ENCODE results near the gene NAA15. TPM values are rescaled to one million over a fixed set of nuclear protein-coding genes. Genes with fewer than 3 reads are reported as not detected.
"Not testable (repeated sequence)": the region's sequence is repeated elsewhere in the genome, so short reads cannot be mapped to it uniquely, and the experiment has no call there.

NAA15 gene
- total RNA-seq, 1 experiment from 2014 or later, result 30.1 TPM

DNA sequence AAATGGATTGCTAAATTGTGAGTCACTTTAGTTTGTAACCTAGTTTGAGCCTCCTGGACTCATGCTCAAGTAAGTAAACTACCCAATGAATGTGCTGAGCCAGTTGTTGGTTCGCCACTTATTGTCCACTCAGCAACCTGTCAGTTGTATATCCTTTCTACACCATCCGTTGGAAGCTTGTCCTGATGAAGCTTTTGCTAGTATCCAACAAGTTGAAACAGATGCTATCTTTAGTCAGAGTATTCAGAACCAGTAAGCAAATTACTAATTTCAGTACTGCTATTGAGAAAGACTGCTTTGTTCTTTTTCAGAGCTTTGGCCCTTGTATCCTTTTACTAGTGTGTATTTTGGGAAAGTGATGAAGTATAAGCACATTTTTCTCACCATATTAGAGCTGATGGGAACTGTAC is 4.3 kb upstream of the NAA15 start:
- peak; percentile 69 for DNase-seq (ENCODE audit: low read depth)

DNA sequence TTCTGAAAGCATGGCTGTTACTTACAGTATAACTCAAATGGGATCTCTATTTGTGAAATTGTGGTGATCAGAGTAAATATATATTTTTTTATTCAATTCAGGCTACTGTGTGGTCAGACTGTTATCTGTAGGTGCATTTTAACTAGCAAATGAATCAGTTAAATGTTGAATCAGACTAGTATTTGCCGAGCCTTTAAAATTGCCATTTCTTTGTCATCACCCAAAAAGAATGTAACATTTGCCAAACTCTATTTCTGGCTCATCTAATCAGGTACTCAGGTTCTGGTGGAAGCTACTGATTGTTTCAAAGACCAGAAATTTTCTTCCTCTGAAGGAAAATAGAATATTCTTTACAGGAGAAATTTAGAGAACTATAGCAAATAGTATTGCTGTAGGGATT is 1.8 kb upstream of the NAA15 start:
- DNase-seq (ENCODE audit: low read depth), result peak; percentile 64

DNA sequence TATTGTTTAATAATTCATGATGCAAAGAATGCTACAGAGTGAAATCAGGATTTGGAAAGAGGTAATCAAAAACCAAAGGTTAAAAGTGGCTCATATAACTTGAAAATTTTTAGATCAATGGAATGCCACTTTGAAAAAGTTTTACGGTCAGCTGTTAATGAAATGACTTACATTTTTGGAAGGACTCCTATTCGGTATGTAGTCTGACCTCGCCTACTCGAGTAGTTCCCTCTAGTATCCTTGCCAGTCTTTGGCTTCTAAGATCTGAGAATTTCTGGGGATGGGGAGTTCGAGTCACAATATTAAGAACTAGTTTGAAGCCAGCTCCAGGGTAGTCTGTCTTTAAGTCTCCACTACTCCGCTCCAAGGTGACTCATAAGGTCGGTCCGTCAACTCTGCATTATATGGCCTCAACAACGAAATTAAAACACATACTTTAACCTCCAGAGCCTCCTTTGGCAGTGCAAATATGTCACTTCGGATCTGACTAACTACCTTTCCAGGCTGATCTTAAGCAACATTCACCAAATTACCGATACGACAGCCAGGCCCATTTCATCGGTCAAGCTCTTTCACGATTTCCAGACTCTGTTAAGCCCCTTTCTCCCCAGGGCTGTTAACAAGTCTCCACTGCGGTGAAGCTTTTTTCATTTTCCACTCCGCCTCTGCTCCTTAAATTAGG is 733 bp upstream of the NAA15 start:
- peak; percentile 69 for DNase-seq (ENCODE audit: low read depth)

DNA sequence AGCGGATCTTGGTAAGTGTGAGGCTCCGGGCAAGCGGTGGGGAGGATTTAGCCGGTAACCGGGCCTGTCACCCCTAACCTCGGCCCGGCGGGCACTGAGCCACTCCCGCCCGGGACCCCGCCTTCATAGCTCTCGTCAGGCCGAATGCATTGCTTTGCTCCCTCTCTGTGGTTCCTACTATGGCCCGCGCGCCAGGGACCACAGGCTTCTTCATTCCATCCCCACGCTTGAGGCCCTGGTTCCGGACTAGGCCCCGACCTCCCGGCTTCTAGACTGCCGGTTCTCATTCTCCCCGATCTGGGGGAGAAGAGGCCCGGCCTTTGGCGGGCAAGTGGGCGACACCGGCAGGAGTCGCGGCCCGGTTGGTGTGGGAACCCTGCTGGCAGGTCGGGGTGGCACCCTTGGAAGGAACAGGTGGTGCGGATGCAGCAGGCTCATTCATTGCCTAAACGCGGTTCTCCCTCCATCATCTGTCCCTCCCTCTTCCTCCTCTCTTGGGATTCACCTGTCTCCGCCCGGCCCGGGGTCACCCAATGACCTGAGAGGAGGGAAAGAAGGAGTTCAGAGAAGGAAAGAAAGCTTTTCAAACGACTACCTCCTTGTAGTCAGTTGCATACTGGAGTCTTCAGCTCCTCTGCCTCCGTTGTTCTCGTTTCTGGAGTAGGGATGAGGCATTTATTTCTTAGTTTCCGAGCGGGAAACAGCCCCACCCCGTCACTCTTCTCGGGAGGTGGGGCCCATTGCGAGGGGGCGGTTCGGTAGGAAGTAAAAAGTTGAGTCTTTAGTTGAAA is 711 bp downstream of the NAA15 start, which contains the start of gene NDUFC1:
TSS of gene NDUFC1 (minus strand) at position 657 of the 791 bp plus-strand sequence. CDS start 6,679 bp downstream, outside the sequence.
- peak; percentile 58 for DNase-seq (ENCODE audit: low read depth)

DNA sequence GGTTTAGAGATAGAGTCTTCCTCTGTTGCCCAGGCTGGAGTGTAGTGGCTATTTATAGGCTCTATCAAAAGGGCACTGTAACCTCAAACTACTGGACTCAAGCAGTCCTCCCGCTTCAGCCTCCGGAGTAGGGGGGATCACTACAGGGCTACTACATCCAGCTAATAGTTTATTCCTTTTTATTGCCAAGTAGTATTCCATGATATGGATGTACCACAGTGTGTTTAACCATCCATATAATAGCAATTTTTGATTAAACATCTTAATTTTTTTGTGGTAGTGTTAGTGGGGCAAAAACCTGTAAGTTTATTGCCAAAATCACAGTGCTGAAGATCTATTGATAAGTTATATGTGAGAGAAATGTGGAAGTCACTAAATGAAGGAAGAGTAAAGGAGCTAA is 3.6 kb downstream of the NAA15 start:
- no peak for DNase-seq (ENCODE audit: low read depth)

DNA sequence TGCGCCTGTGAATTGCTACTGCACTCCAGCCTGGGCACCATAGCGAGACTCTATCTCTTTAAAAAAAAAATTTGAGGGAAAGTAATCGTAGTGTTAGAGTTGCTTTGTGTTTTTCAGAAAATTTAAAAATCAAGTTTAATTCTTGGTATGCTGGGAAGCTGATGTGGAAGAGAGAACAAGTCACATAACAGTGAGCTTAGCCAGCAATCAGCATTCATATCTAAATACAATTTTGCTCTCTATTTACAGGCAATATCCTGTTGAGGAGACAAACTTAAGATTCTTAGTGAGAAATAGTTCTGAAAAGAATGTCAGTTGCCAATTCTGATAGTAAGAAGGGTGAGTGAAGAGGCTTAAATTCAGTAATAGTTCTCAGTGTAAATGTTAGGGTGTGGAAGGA is 10.6 kb downstream of the NAA15 start:
- DNase-seq (ENCODE audit: low read depth), result no peak

DNA sequence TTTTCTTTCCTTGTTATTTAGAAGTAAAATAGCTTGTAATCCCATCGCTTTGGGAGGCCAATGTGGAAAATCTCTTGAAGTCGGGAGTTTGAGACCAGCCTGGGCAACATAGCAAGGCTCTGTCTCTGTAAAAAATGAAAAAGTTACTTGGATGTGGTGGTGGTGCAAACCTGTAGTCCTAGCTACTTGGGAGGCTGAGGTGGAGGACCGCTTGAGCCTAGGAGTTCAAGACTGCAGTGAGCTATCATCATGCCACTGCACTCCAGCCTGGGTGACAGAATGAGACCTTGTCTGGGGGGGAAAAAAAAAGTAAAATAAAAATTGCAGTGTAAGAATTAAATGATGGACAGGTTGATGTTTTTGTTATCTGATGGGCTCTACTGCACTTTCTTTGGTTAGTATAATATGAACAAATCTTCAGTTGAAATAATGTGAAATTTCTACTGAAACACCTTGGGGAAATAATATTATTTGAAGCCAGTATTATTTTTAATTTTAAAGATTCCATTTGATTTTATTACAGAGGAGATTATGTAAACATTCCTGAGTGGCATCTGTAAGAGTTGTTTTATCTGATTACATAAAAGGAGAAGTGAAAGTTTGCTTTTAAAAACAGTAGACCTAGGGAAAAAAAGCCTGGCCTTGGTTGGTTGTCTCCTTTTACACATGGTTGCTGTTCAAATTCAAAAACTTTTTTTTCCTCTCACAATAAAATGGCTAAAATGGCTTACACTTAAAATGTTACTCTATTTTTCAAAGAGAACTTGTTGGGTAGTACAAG is 11.4 kb downstream of the NAA15 start:
- DNase-seq (ENCODE audit: low read depth), result no peak

DNA sequence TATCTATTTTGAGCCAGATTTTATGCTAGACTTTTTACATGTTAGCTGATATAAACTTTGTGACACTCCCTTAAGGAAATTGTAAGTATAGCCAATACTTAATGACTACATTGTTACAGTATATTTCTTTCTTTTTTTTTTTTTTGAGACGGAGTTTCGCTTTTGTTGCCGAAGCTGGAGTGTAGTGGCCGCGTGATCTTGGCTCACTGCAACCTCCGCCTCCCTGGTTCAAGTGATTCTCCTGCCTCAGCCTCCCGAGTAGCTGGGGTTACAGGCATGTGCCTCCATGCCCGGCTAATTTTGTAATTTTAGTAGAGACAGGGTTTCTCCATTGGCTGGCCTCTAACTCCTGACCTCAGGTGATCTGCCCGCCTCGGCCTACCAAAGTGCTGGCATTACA is 12.1 kb downstream of the NAA15 start:
- not testable (repeated sequence) for DNase-seq (ENCODE audit: low read depth)

DNA sequence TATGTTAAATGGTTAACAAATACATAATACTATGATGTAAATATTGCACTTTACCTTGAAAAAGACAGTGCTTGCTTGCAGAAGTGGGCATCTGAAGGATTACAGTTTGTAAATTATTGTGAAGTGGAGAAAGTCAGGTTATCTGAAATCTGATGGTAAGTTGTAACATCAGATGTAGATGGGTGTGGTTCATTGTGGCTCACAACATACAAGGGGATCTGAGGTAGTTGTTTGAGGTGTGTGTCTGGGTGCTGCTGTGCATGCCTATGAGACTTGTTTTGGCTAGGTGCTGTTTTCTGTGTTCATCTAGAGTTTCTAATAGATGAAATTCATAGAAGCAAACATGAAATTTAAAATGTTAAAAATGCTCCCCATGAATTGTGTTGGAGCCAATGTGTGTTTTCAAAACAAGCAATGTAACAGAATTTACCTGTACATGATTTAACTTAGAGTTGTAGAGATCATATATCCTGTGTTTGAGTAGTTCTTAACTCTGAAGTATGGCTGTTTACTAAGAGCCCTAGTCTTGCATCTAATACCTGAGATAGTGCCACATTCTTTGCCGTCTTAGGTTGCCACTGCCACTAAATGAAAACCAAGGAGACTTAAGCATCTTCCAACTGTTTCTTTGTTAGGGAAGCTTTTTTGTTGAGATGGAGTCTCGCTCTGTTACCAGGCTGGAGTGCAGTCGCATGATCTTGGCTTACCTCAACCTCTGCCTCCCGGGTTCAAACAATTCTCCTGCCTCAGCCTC is 12.9 kb downstream of the NAA15 start:
- DNase-seq (ENCODE audit: low read depth), result no peak

DNA sequence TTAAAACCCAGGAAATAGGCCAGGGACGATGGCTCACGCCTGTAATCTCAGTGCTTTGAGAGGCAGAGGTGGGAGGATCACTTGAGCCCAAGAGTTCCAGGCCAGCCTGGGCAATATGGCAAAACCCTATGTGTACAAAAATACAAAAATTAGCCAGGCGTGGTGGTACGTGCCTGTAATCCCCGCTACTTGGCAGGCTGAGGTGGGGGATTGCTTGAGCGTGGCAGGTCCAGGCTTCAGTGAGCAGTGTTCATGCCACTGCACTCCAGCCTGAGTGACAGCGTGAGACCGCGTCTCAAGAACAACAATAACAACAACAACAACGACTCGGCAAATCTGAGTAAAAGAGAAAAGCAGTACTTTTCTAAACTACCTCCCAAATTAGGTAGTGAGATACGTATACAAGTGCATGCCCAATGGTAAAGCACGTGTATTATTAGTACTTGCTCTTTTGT is 13.9 kb downstream of the NAA15 start:
- no peak for DNase-seq (ENCODE audit: low read depth)

DNA sequence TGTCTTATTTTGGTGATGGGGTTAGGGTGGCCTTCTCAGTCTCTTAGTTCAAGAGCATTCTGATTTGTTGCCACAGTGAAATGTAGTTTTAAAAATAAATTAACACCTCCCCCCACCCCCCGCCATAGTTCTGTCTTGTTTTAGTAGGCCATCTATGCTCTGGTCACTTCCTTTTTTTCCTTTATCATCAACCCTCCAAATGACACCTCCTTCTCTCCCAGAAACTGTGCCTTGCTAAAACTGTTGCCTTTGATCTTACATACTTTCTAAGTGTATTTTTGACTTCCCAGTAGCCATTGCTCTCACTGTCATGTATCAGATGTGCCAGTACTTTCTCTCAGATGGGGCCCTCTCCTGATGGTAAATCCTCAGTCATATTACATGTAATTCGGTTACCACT is 15.4 kb downstream of the NAA15 start:
- no peak for DNase-seq (ENCODE audit: low read depth)

DNA sequence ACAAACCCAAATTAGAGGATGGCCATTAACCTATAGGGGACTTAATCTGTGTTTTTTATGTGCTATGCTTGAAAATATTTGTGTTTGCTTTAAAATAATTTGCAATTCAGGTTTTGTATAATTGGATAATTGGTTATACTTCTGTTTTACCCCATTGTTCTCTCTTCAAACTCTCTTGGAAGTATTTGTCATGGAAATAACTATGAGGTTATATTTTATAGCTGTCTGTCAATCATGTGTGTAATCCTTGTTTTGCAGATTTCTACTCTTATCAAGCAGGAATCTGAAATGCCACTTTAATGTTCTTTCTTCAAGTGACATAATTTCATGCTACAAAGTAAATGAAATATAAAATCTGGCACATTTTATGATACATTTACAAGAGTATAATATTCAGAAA is 16.3 kb downstream of the NAA15 start:
- no peak for DNase-seq (ENCODE audit: low read depth)

DNA sequence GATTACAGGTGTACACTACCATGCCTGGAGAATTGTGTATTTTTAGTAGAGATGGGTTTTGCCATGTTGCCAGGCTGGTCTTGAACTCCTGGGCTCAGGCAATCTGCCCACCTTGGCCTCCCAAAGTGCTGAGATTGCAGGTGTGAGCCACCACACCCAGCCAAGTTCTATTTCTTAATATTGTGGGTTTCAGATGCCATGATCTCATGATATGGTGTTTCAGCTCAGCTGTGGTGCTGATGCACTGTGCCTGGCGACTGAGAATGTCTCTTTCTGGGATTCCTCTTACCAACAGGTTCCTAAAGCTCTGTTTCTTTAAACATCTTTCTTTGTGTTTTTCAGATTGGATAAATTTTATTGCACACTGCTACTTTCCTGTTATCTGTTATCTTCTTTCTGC is 18.3 kb downstream of the NAA15 start:
- DNase-seq (ENCODE audit: low read depth), result no peak

DNA sequence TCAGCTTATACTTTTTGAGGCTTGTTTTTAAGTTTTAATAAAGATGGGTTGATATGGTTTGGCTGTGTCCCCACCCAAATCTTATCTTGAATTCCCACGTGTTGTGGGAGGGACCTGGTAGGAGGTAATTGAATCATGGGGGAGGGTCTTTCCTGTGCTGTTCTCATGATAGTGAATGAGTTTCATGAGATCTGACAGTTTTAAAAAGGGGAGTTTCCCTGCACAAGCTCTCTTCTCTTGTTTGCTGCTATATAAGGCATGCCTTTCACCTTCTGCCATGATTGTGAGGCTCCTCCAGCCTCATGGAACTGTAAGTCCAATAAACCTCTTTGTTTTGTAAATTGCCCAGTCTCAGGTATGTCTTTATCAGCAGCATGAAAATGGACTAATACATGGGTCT is 20.8 kb downstream of the NAA15 start:
- DNase-seq (ENCODE audit: low read depth), result not testable (repeated sequence)

DNA sequence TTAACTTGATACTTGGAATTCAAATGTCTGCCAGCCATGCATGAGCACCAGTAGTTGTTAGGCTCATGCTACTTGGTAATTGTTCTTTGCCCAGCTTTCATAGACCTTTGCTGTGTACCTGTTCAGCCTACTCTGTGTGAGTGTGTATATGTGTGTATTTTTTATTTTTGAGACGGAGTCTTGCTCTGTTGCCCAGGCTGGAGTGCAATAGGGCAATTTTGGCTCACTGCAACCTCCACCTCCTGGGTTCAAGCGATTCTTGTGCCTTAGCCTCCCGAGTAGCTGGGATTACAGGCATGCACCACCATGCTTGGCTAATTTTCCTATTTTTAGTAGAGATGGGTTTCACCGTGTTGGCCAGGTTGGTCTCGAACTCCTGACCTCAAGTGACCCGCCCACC is 21.2 kb downstream of the NAA15 start:
- not testable (repeated sequence) for DNase-seq (ENCODE audit: low read depth)

DNA sequence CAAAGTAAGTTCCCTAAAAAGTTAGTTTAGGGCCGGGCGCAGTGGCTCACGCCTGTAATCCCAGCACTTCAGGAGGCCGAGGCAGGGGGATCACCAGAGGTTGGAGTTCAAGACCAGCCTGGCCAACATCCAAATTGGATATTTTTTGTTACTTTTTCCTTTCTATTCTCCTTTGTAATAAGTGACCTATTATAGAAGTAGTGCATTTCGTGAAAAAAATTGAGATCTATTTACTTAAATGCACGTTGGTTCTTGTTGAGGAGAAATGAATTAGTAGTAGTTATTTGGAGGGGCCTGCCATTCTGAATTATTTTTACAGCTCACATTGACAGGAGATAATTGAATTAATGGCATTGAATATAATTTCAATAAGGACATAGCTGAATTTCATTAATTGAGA is 23.3 kb downstream of the NAA15 start:
- no peak for DNase-seq (ENCODE audit: low read depth)

DNA sequence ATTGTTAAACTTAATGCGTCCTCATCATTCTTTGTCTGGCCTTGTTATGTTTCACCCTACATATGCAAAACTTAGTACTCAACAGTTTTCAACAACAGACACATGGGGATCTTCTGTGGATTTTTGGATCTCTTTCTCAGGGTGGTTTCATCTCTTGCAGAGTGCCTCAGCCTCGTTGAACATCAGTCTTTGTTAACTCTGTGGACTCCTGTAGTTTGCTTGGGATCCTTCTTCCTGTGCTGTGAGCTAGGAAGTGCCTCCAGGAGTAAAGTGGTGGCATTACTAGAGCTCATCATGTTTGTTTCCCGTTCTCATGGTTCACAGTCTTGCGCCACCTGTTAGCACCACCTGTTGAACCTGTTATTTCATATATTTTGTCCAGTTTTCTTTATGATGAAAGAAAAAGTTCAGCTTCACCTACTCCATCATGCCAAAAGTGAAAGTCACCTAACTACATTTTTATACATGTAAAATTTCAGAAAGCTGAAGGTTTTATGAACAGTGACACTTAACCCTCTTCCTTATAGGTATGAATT is 28.4 kb downstream of the NAA15 start:
- DNase-seq (ENCODE audit: low read depth), result no peak

DNA sequence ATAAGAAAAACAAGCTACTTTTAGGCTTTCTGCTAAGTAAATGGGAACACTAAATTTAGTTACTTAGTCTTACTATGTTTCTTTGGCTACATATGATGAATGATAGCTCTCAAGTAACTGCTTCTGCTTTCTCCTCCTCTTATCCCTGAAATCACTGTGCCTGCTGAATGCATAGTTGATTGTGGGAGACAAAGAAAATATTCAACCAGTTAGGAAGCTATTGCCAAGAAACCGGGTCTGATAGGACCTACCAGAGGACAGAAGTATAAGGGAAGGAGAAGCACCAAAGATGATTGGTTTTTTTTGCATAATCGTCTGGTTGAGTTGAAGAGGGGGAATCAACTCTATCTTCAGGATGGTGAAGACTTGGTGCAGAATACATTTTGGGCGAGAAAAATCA is 29.0 kb downstream of the NAA15 start:
- no peak for DNase-seq (ENCODE audit: low read depth)

DNA sequence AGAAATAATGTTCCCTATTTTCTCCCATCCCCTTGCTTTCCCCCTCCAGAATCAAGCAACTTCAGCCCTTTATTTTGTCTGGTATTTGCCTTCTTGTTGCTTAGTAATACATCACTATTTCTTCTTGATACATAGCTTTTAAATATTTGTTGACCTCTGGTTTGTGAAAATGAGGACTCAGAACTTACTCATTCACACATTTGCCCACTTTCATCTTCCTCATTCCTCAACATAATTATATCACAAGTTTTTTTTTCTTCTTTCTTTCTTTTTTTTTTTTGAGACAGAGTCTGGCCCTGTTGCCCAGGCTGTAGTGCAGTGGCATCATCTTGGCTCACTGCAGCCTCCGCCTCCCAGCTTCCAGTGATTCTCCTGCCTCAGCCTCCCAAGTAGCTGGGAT is 29.9 kb downstream of the NAA15 start:
- DNase-seq (ENCODE audit: low read depth), result peak; percentile 33

DNA sequence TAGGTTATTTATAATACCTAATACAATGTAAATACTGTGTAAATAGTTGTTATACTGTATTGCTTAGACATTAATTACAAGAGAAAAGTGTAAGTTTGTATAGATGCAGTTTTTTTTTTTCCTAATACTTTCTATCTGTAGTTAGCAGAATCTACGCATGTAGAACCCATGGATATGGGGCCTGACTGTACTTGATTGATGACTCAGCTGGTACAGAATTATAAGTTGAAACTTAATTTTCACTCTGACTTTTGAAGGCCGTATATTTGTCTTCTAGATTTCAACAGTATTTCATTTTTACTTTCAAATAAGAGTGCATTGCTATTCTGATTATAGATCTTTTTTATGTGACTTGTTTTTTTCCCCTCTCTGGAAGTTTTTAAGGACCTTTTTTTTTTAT is 31.7 kb downstream of the NAA15 start:
- no peak for DNase-seq (ENCODE audit: low read depth)

DNA sequence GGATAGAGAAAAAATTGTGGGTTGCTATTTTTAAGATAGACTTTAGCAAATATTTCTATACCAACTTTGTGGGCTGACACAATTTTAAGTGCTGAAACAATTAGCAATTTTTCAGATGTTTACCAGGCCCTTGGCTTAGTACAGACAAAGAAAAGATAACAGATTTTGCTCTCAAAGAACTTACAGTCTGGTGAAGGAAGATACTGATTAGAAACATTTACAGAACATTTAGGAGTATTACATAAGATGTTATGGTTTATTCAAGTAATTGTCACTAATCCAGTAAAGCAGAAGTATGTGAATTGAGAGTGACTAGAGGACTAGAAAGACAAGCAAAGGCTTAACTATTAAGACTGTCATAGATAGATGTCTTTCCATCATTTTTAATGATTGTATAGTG is 36.3 kb downstream of the NAA15 start:
- no peak for DNase-seq (ENCODE audit: low read depth)
